ENCODE results near the gene WBP2. TPM values are rescaled to one million over a fixed set of nuclear protein-coding genes. Genes with fewer than 3 reads are reported as not detected.
"Not testable (repeated sequence)": the region's sequence is repeated elsewhere in the genome, so short reads cannot be mapped to it uniquely, and the experiment has no call there.

WBP2 gene
- total RNA-seq, 1 experiment from 2014 or later: 49.5 TPM

DNA sequence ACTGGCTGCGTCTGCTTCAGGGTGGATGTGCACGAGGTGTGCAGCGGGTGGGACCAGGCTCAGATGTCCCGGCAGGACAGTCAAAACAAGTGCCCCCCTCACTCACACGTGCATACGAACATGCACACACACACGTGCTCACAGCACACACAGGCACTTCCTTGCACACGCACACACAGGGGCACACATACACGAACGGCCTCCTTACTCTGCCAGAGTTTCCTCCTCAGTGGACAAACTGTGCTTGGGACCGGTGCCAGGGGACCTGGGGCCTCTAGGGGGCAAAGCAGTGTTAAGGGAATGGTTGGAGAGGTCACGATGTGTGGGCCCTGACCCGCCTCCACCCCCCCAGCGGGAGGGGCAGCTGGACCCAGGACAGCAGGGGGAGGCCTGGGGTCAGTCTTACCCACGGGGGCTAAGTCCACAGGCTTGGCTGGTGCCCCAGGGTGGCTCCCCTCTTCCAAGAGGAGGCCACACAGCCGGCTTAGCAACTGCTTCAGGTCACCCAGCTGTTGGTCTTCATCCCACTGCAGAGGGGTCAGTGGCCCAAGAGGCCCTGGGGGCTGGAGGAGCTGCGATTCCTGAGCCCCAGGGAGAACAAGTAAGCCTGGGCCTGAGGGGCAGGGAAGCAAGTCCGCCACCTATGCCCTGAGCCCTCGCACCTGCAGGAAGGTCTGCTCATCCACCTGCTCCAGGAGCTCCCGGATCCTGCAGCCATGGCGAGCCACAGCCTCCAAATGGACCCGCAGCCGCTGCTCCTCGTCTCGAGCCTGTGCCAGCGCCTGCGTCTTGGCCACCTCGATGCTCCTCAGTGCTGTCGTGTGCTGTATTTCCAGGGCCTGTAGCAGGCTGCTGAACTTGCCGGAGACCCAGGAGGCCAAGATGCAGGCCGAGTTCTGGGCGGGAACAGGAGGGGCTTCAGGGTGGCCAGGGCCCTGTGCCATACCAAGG lies 36.7 kb upstream of the WBP2 start:
- DNase-seq (ENCODE audit: low read depth, low spot score): no peak
- in situ Hi-C loops (cut with HindIII; ENCODE audit: low pct_unique_long_range_greater_than_20kb, low sequenced_read_pairs): no loop called here

DNA sequence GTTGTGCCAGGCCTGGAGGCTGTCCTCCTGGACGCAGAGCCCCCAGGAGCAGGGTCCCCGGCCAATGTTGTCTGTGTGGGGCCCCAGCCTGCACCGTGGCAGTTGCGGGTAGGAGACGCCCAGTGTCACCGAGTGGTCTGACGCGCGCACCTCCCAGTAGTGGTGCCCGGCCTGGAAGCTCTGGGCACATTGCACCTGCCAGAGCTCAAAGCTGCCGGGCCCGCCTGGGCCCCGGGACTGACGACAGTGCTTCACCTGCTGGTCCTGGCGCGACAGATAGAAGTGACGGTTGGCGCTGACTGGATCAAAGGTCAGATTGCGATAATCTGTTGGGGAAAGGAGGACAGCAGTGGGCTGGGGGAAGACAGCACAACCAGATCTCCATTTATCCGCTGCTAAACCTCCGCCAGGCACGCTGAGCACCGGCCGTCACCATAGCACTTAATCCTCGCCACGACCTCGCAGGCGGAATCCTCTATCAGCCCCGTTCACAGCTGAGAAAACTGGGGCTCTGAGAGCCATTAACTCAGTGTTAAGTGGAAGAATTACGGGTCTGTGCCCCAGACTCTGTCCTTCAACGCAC lies 36.0 kb upstream of the WBP2 start:
- in situ Hi-C loops (cut with HindIII; ENCODE audit: low pct_unique_long_range_greater_than_20kb, low sequenced_read_pairs): no loop called here

DNA sequence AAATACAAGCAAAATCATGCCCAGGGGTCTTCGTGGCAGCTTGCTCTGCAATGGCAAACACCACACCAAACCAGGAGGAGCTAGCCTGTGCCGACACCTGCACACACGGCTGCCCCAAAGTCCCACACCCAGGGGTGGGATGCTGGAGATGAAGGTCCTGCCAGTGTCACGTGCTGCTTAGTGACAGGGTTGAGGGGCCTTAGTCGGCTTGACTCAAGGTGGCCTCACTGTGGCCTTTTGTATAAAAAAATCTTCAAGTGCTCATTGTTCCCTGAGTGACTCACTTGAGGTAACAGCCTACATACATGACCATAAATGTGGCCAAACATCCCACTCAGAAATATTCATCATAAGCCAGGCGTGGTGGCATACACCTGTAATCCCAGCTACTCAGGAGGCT lies 34.3 kb upstream of the WBP2 start:
- no peak for DNase-seq (ENCODE audit: low read depth, low spot score)
- in situ Hi-C loops (cut with HindIII; ENCODE audit: low pct_unique_long_range_greater_than_20kb, low sequenced_read_pairs): no loop called here

More for the DNA sequence above, 36.0 kb upstream of the WBP2 start:
- no peak for DNase-seq (ENCODE audit: low read depth, low spot score)

- in situ Hi-C loops (cut with HindIII; ENCODE audit: low pct_unique_long_range_greater_than_20kb, low sequenced_read_pairs): no loop called here
- no peak for DNase-seq (ENCODE audit: low read depth, low spot score)
These were observed 33.3 kb upstream of the WBP2 start for GRCh38 chr17:75888484-75888883.

GRCh38 chr17:75885860-75886259 lies 30.7 kb upstream of the WBP2 start:
- DNase-seq (ENCODE audit: low read depth, low spot score): peak; percentile 47
- in situ Hi-C loops (cut with HindIII; ENCODE audit: low pct_unique_long_range_greater_than_20kb, low sequenced_read_pairs): not testable (repeated sequence)

- in situ Hi-C loops (cut with HindIII; ENCODE audit: low pct_unique_long_range_greater_than_20kb, low sequenced_read_pairs): no loop called here
- no peak for DNase-seq (ENCODE audit: low read depth, low spot score)
These were observed 30.3 kb upstream of the WBP2 start for GRCh38 chr17:75885431-75885830.

- no peak for DNase-seq (ENCODE audit: low read depth, low spot score)
- in situ Hi-C loops (cut with HindIII; ENCODE audit: low pct_unique_long_range_greater_than_20kb, low sequenced_read_pairs): no loop called here
These were observed 26.7 kb upstream of the WBP2 start for GRCh38 chr17:75881678-75882454.

GRCh38 chr17:75880266-75880665 lies 25.1 kb upstream of the WBP2 start:
- DNase-seq (ENCODE audit: low read depth, low spot score): no peak

GRCh38 chr17:75878174-75878998 lies 23.3 kb upstream of the WBP2 start, which contains the start of gene TRIM47:
Gene TRIM47 (minus strand): TSS chr17:75878581. CDS start chr17:75878548, 33 bp downstream.
- no peak for DNase-seq (ENCODE audit: low read depth, low spot score)
- in situ Hi-C loops (cut with HindIII; ENCODE audit: low pct_unique_long_range_greater_than_20kb, low sequenced_read_pairs): no loop called here

More at GRCh38 chr17:75880266-75880665, 25.1 kb upstream of the WBP2 start:
- in situ Hi-C loops (cut with HindIII; ENCODE audit: low pct_unique_long_range_greater_than_20kb, low sequenced_read_pairs): no loop called here

- in situ Hi-C loops (cut with HindIII; ENCODE audit: low pct_unique_long_range_greater_than_20kb, low sequenced_read_pairs): no loop called here
- DNase-seq (ENCODE audit: low read depth, low spot score): peak; percentile 53
These were observed 22.6 kb upstream of the WBP2 start for GRCh38 chr17:75877752-75878173.

DNA sequence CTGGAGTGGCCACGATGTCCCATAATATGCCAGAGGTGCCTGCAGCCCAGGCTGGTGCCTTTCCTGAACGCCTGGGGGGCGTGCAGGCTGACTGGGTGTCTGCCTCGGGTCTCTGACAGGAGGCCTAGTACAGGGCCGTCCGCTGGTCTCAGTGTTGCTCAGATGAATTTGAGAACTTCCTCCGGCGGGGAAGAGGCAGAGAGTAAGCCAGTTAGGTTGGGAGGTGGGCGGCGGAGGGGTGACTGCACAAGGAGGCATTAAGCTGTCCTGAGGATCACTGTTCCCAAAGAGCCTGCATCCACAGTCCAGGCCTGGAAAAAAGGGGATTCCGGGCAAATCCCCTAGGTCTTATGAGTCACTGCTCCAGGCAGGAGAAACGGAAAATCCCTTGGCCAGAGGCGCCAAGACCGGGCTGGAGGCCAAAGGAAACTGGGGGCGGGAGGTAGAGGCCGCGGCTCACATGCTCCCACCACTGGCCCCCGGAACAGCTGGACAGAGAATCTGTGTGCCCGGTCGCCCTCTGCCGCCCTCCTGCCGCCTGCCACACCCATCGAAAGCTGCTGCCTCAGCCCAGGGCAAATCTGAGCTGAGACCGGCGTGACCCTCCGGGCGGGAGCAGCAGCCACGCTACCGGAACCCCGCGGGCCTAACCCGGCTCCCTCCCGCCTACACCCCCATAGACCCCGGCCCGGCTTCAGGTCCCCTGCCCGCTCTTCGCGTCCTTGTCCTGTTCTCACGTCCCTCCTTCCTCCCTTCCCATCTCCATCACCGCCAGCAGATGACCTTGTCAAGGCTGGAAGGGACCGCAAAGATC lies 22.0 kb upstream of the WBP2 start:
- in situ Hi-C loops (cut with HindIII; ENCODE audit: low pct_unique_long_range_greater_than_20kb, low sequenced_read_pairs): no loop called here
- peak; percentile 85 for DNase-seq (ENCODE audit: low read depth, low spot score)

DNA sequence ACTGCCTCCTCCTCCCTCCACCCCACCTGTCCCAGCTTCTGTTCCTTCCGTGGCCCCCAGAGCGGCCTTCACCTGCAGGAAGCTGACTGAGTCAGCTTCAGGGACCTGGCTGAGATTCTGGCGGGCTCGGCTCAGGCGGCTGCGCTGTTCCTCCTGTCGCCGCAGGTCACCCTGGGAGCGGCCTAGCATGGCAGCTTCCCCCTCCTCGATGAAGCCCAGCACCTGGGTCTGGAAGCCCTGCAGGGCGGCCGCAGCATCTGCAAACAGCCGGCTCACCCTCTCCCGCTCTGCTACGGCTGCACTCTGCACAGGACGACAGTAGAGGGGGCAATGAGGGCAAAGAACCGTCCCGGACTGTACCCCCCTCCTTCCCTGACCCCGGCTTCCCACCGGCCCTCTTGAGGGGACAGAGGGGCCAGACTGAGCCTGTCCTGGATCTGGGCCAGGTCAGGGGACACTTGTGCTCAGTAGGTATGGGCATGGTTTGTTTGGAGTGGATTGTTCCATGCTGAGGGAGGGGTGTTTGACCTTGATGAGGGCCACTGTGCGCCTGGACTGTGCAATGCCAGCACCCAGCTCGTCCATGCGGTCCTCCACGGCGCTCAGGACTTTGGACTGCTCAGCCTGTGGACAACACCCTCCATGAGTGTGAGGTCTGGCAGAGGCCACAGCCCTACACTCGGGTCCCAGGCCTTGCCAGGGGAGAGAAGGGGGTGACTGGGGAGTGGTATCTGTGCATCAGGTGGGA lies 21.2 kb upstream of the WBP2 start:
- no peak for DNase-seq (ENCODE audit: low read depth, low spot score)
- in situ Hi-C loops (cut with HindIII; ENCODE audit: low pct_unique_long_range_greater_than_20kb, low sequenced_read_pairs): no loop called here

- DNase-seq (ENCODE audit: low read depth, low spot score): peak; percentile 55
- in situ Hi-C loops (cut with HindIII; ENCODE audit: low pct_unique_long_range_greater_than_20kb, low sequenced_read_pairs): no loop called here
These were observed 20.7 kb upstream of the WBP2 start for GRCh38 chr17:75875940-75876189.

DNA sequence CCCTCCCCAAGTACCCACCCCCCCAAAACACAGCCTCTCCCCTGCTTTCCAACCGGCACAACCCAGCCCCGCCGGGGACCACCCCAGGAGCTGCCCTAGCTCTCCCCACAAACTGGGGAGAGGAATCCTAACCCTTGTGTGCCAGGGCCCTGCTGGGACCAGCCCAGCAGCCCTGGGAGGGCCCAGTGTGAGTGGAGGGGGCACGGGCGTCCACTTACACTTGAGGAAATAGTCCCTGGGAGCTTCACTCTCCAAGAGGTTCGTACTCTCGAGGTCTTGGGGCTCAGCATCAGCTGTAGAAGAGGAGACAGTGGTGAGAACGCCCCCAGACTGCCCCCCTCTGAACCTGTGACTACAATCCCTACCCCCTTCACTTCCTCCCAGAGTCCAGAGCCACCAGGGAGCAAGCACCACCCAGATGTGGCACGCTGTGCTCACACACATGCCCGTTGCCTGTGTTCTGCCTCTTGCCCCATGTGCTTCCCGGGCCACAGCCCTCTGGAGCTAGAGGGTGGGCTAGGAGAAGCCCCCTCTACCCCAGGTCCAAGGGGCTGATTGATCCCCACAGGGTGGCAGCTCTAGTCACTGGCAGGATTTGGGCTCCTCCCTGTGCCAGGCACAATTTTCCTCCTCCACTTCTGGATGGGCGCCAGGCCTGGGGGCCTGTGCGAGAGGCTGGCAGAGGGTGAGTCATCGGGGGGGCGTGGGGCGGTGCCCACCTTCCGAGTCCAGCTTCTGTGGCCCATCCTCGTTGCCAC lies 20.2 kb upstream of the WBP2 start:
- in situ Hi-C loops (cut with HindIII; ENCODE audit: low pct_unique_long_range_greater_than_20kb, low sequenced_read_pairs): no loop called here
- DNase-seq (ENCODE audit: low read depth, low spot score): no peak

- in situ Hi-C loops (cut with HindIII; ENCODE audit: low pct_unique_long_range_greater_than_20kb, low sequenced_read_pairs): no loop called here
- DNase-seq (ENCODE audit: low read depth, low spot score): no peak
These were observed 19.4 kb upstream of the WBP2 start for GRCh38 chr17:75874323-75875181.
